Ectodermal cell (in vitro differentiated cells): ENCODE results near the gene MORC2.

Experiments
- H3K27ac ChIP-seq: 2 replicates; pipeline ENCODE4 v1.7.0; 2013; ENCODE audit warnings: mild to moderate bottlenecking, low read depth, low read length; ENCODE audit not compliant: insufficient read depth, poor library complexity, severe bottlenecking
- H3K27me3 ChIP-seq: 2 replicates; pipeline ENCODE4 v1.7.0; 2013; ENCODE audit warnings: mild to moderate bottlenecking, low read length; ENCODE audit not compliant: insufficient read depth, control insufficient read depth, poor library complexity, severe bottlenecking
- H3K36me3 ChIP-seq: one replicate; pipeline ENCODE4 v1.7.0; 2013; ENCODE audit warnings: low read length; ENCODE audit not compliant: control insufficient read depth, insufficient read depth
- H3K4me1 ChIP-seq: one replicate; pipeline ENCODE4 v1.7.0; 2013; ENCODE audit warnings: low read length; ENCODE audit not compliant: control insufficient read depth, insufficient read depth
- H3K4me3 ChIP-seq: 2 replicates; pipeline ENCODE4 v1.7.0; 2013; ENCODE audit warnings: low read depth, low read length, control low read depth; ENCODE audit not compliant: insufficient read depth
- H3K9me3 ChIP-seq: 2 replicates; pipeline ENCODE4 v1.7.0; 2013; ENCODE audit warnings: mild to moderate bottlenecking, low read length, moderate library complexity; ENCODE audit not compliant: control insufficient read depth
- WGBS, 2 experiments: methylation state at CpG; one replicate each; pipeline ENCODE4 v1.1.7; 2013; ENCODE audit warnings: missing lambda C conversion rate in 2 of 2; 5-methylcytosine and 5-hydroxymethylcytosine counted together

The MORC2 gene

DNA sequence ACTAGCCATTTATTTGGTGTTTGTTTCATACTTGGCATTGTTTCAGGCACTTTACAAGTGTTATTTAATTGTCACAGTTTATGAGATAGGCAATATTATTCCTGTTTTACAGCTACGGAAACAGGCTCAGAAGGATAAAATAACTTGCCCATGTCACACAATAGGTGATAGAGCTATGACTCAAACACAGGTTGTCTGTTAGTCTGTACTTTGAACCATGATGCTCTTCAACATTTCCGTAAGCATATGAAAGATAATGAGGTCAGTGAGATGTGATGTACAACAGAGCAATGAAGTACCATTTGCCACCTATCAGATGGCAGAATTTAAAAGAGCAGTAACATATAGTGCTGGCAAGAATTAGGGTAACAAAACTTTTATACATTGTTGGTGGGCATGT is 15.7 kb upstream of the MORC2 start:
- H3K9me3 ChIP-seq: no peaks in the 10 kb centered on the region
- 97 to 100% methylated on average over 2 of the region's 2 CpGs for WGBS, 2 experiments

GRCh38 chr22:30982512-30982911 is 13.9 kb upstream of the MORC2 start:
- Histone ChIP-seq H3K9me3 (peaks cover 4% of the 10 kb centered on the region), H3K4me1 (no peaks in the 10 kb centered on the region), H3K27ac (no peak overlapping the region), H3K36me3 (no peaks in the 10 kb centered on the region), H3K27me3 (no peaks in the 10 kb centered on the region), H3K4me3 (no peak overlapping the region)
- 94 to 96% methylated on average over 1 of the region's 2 CpGs for WGBS, 2 experiments

More for the DNA sequence above, 15.7 kb upstream of the MORC2 start:
- H3K4me3 ChIP-seq: no peak overlapping the region
- H3K4me1 ChIP-seq: no peaks in the 10 kb centered on the region
- no peaks in the 10 kb centered on the region for H3K27me3 ChIP-seq
- no peaks in the 10 kb centered on the region for H3K36me3 ChIP-seq
- no peak overlapping the region for H3K27ac ChIP-seq

- no peaks in the 10 kb centered on the region for H3K27me3 ChIP-seq
- H3K36me3 ChIP-seq: peaks cover 15% of the 10 kb centered on the region
- WGBS, 2 experiments: 92 to 94% methylated on average over 3 of the region's 3 CpGs
- H3K9me3 ChIP-seq: peaks cover 18% of the 10 kb centered on the region
- no peak overlapping the region for H3K27ac ChIP-seq
- no peaks in the 10 kb centered on the region for H3K4me1 ChIP-seq
- no peak overlapping the region for H3K4me3 ChIP-seq
Observed at GRCh38 chr22:30979932-30980331, 11.4 kb upstream of the MORC2 start.

DNA sequence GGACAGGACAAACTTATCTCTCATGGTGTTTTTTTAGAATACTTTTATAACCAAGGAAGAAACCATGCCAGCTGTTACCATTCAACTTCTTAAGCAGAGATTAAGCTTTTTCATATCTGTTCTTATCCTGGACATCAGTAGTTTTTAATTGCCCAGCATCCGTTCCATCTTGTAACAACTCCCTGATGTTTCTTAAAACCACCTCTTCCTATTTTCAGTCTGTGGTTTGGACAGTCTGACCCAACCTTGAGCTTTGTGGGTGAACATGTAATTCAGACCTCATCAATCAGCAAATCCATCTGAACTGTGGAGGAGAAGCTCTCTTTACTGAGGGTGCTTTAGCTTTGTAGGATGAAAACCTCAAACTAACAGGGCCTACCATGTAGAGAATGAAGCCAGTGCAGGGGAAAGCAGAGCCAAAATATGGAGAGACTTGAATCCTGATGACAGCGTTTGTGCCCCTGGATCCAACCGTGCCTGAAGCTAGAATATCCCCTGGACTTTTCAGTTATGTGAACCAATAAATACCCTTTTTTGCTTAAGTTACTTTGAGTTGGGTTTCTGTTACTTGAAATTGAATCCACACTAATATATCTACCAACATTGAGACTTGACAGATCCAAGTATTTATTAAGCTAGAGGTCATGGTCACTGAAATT is 9.9 kb upstream of the MORC2 start:
- 96 to 100% methylated on average over 3 of the region's 3 CpGs for WGBS, 2 experiments
- Histone ChIP-seq H3K36me3 (peaks cover 30% of the 10 kb centered on the region), H3K27ac (no peak overlapping the region), H3K4me3 (no peak overlapping the region), H3K27me3 (no peaks in the 10 kb centered on the region), H3K9me3 (peaks cover 31% of the 10 kb centered on the region), H3K4me1 (no peaks in the 10 kb centered on the region)

- Histone ChIP-seq H3K27me3 (no peaks in the 10 kb centered on the region), H3K4me3 (peak overlapping the region; percentile 91), H3K9me3 (peaks cover 34% of the 10 kb centered on the region), H3K36me3 (peaks cover 59% of the 10 kb centered on the region), H3K27ac (no peak overlapping the region), H3K4me1 (no peaks in the 10 kb centered on the region)
- 56 to 67% methylated on average over 1 to 3 of the region's 3 CpGs for WGBS, 2 experiments
Observed at GRCh38 chr22:30970356-30970746, 1.8 kb upstream of the MORC2 start.

DNA sequence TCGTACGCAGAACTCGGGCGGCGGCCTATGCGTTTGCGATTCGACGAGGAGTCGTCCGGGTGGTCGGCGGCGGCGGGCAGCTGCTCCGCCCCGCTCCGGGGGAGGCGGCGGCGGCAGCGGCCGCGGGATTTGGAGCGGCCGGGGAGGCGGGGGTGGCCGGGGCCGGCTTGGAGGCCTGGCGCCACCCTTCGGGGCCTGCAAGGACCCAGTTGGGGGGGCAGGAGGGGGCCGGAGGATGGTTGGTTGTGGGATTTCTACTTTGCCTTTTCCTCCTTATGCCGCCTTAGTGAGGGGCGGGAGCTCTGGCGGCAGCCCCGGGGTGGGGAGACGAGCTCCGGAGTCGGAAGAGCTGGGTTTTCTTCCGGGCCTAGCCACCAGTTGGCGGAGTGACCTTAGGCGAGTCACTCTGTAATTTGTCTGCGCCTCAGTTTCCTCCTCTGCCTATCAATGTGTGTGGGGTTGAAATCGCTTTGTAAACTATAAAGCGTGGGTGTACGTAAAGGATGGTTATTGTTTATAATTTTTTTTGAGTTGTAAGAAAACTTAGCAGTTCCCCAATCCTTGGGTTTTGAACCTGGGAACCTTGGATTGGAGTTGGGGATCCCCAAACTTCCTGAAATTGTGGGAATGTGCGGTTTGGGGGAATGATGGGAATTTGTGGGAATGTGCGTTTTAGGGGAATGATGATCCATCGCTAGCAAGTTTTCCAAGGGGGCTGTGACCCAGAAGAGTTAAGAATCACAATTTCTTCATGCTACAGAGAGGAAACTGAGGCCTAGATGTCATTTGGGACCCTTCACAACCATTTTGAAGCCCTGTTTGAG is 1.2 kb upstream of the MORC2 start:
- peaks cover 53% of the 10 kb centered on the region for H3K36me3 ChIP-seq
- no peaks in the 10 kb centered on the region for H3K4me1 ChIP-seq
- WGBS, 2 experiments: 2% methylated on average over 49 of the region's 49 CpGs
- no peaks in the 10 kb centered on the region for H3K27me3 ChIP-seq
- H3K27ac ChIP-seq: peak overlapping the region; percentile 89
- H3K4me3 ChIP-seq: peak overlapping the region; percentile 91
- peaks cover 28% of the 10 kb centered on the region for H3K9me3 ChIP-seq

DNA sequence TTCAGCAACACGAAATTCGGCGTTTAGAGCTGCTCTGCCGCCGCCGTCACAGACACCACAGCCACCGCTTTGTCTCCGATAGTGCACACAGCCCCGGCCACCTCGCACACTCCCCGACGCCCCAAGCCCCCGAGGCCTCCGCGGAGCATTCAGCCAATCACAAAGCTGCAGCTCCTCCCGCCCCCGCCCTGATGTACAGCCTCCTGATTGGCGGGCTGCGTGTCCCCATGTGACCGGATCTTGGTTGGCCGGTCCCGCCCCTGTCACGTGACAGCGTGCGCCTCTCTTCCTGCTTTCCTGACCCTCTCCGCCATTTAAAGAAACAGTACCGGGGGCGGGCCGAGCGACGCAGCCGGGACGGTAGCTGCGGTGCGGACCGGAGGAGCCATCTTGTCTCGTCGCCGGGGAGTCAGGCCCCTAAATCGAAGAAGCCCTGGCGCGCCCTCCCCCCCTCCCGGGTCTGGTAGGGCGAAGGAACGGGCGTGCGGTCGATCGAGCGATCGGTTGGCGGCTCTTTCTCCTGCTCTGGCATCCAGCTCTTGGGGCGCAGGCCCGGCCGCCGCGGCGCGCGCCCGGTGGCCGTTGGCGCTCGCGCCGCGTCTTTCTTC is 454 bp upstream of the MORC2 start, which contains the start of gene TUG1:
Gene TUG1 (plus strand): TSS at position 342 of the 608 bp plus-strand sequence.
- peak within 1 kb of the TSS; percentile 91 for H3K4me3 ChIP-seq
- H3K27me3 ChIP-seq: no peaks in the 10 kb centered on the region
- 0% methylated on average over 67 of the region's 67 CpGs for WGBS, 2 experiments
- peaks cover 46% of the 10 kb centered on the region for H3K36me3 ChIP-seq
- peak within 1 kb of the TSS; percentile 89 for H3K27ac ChIP-seq
- H3K4me1 ChIP-seq: no peaks in the 10 kb centered on the region
- peaks cover 22% of the 10 kb centered on the region for H3K9me3 ChIP-seq

DNA sequence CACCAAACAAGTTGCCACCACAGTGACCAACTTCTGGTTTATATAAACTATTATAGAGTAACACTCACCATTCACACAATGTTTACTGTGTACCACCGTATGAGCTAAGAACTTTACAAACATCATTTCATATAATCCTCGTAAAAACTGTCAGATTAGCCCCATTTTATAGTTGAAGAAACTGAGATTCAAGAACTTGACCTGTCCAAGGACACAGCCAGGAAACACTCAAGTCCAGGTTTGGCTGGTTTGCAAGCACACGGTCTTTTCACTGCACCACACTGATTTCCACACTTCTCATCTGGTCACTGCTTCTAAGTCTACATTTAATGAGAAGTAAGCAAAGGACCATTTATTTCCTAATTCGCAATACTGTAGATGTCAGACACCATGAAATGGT is 3.7 kb downstream of the MORC2 start:
- H3K4me3 ChIP-seq: no peak overlapping the region
- peaks cover 4% of the 10 kb centered on the region for H3K9me3 ChIP-seq
- H3K4me1 ChIP-seq: no peaks in the 10 kb centered on the region
- H3K27ac ChIP-seq: no peak overlapping the region
- 94 to 95% methylated on average over 4 of the region's 4 CpGs for WGBS, 2 experiments
- no peaks in the 10 kb centered on the region for H3K27me3 ChIP-seq
- H3K36me3 ChIP-seq: peaks cover 11% of the 10 kb centered on the region

DNA sequence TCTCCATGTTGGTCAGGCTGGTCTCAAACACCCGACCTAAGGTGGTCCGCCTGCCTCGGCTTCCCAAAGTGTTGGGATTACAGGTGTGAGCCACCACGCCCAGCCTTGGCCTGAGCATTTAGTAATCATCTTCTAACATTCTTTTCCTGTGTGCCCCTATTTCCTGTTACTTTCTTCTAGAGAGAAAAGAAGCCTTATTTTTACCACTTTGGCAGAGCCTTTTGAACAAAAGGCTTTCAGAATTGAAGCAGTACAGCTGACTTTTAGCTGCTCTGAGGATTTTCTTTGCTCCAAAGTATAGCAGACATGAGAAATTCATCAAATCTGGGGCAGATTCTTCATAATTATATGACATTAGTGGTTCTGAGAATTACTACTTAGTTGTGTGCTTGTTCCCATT is 13.4 kb downstream of the MORC2 start:
- Histone ChIP-seq H3K9me3 (no peaks in the 10 kb centered on the region), H3K36me3 (peaks cover 15% of the 10 kb centered on the region), H3K4me3 (no peak overlapping the region), H3K27me3 (no peaks in the 10 kb centered on the region), H3K27ac (no peak overlapping the region), H3K4me1 (no peaks in the 10 kb centered on the region)
- WGBS, 2 experiments: 93 to 99% methylated on average over 4 of the region's 4 CpGs

DNA sequence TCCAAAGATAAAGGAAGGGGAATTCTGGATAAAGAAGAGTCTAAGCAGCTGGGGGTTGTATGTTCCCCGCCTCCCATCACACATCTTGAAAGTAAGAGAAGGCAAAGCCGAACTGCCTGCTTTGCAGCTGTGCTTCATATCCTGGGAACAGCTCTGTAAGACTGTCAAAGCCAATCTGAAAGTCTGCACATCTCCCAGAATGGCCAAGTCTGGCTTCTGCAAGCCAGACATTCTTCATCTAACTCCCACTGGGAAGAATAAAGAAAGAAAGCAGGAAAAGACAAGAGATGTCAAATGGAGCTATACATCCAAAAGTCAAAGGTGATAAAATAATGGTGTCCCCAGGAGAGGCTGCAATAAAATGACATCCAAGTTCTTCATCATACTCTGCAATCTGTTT is 15.4 kb downstream of the MORC2 start:
- Histone ChIP-seq H3K27ac (no peak overlapping the region), H3K36me3 (peaks cover 34% of the 10 kb centered on the region), H3K4me1 (peaks cover 8% of the 10 kb centered on the region), H3K4me3 (no peak overlapping the region), H3K27me3 (no peaks in the 10 kb centered on the region), H3K9me3 (no peaks in the 10 kb centered on the region)
- WGBS, 2 experiments: 94 to 97% methylated on average over 2 of the region's 2 CpGs
